ES-I3 (cell line): ENCODE measurements around the gene LRCH3.
"Not testable (repeated sequence)": the region's sequence is repeated elsewhere in the genome, so short reads cannot be mapped to it uniquely, and the experiment has no call there.

Experiments used
- H3K36me3 ChIP-seq: 2 replicates; pipeline ENCODE4 v1.6.1; 2013; ENCODE audit warnings: mild to moderate bottlenecking, low read length, control low read depth, moderate library complexity; ENCODE audit not compliant: insufficient read depth
- H3K4me1 ChIP-seq: 2 replicates; pipeline ENCODE4 v1.6.1; 2013; ENCODE audit warnings: mild to moderate bottlenecking, control low read depth, low read length; ENCODE audit not compliant: insufficient read depth
- H3K9ac ChIP-seq: 2 replicates; pipeline ENCODE4 v1.6.1; 2013; ENCODE audit warnings: low read depth, mild to moderate bottlenecking, low read length, moderate library complexity
- H3K9me3 ChIP-seq: 2 replicates; pipeline ENCODE4 v1.6.1; 2013; ENCODE audit warnings: mild to moderate bottlenecking, low read length, moderate library complexity; ENCODE audit not compliant: control insufficient read depth, insufficient read depth

Gene LRCH3

DNA sequence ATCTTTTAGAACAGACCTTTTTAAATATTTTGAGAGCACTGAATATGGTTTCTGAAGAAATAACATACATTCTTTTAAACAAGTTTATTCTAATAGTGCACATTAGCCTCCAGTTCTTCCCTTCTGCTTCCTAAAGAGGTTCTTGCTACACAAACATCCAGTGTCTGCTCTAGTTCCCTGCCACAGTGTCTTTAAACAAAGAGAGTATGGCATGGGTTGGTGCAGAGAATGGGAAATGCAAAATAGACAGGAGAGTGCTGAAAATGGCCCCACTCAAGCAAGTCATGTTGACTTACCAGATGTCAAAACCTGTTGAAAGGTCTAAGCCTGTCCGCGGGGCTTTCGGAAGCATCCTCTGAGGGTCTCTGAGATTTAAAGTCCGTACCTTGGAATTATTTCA is 86.8 kb downstream of the LRCH3 start:
- peaks cover 23% of the 10 kb centered on the region for H3K4me1 ChIP-seq
- H3K36me3 ChIP-seq, result peaks cover 23% of the 10 kb centered on the region
- H3K9ac ChIP-seq, result no peak overlapping the region
- 0 out of 2 replicates have a peak, but pooled peaks cover 7% of the 10 kb centered on the region for H3K9me3 ChIP-seq

DNA sequence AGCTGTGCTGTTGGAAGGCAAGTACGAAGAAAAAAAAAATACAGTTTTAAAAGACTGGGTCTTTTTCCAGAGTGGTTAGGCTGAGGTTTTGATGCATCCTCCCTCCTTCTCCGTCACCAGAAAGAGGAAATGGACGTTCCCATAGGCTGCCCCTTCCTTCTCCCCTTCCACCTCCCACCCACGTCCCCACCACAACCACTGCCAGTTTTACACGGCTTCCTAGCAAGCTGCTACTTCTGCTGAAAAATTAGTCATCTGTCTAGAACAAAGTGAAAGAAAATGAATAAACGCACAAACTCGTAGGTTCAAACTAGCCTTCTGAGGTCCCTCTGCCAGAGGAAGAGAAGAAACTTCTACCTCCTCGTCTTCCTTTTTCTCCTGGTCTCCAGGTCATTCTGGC is 87.4 kb downstream of the LRCH3 start:
- Histone ChIP-seq H3K4me1 (peaks cover 28% of the 10 kb centered on the region), H3K9ac (no peak overlapping the region), H3K36me3 (peaks cover 19% of the 10 kb centered on the region)

DNA sequence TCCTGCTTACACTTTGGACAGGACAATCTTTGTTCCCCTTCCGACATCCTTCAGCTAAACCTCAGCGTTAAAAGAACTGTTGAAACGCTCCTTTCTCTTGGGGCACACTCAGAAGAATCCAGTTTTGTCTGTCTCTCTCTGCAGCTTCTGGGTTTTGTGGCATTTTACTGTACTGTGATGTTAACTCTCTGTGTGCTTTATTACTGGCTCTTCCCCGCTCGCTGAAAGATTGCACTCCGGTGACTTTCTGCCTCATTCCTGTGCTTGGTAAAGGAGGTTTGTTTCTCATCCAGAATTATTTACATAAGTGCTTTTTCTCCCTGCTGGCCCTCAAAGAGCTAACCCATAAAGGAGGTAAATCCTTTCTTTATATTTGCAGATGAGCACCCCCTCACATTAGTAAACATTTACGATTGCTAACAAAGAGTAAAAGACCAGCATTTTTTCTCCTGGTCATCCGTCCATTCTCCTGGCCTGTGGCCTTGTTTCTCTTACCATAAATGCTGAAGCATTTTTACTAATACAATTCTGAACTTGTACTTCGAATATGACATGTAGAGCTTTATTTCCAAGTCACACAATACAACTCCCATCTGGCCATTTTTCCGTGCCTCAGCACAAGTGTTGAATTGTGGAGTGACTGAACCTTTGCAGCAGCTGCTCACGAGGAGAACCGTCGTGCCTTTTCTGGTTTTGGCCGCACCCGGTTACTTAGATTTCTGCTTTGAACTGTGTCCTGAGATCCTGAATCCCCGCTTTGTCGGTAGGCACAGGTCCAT is 89.6 kb downstream of the LRCH3 start:
- Histone ChIP-seq H3K36me3 (peaks cover 11% of the 10 kb centered on the region), H3K9ac (no peak overlapping the region), H3K9me3 (0 out of 2 replicates have a peak, but pooled peaks cover 3% of the 10 kb centered on the region), H3K4me1 (peaks cover 31% of the 10 kb centered on the region)

More for the DNA sequence above, 87.4 kb downstream of the LRCH3 start:
- 0 out of 2 replicates have a peak, but pooled peaks cover 7% of the 10 kb centered on the region for H3K9me3 ChIP-seq

DNA sequence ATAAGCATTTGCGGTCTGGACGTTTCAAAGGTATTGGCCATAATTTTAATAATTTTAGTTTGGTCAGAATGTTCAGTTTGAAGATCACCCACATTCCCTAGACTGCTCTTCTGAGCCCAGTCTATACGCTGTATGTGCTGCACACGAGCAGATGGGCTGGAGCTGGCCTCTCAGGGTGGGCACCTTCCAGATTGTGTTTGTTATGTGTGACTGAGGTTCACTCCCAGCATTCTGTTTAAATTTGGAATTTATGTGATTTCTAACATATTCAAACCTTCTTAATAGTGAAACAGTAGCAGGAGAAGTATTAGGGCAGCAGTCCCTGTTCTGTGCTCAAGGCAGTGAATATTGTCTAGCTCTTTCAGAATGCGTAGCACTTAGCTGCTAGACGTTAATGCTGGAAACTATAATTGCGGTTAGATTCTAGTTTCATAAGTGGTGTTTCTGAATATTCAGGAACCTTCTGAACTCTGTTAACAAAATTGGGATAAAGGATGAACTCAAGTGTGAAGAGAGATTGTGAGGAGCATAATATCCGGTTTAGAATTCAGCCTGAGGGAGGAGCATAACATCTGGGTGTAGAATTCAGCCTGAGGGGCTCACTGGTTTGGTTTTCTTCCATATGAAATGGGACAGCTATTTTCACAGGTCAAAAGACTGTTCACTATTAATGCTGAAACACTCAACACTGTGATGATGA is 90.4 kb downstream of the LRCH3 start:
- H3K36me3 ChIP-seq, result peaks cover 11% of the 10 kb centered on the region
- peaks cover 31% of the 10 kb centered on the region for H3K4me1 ChIP-seq
- no peak overlapping the region for H3K9ac ChIP-seq

DNA sequence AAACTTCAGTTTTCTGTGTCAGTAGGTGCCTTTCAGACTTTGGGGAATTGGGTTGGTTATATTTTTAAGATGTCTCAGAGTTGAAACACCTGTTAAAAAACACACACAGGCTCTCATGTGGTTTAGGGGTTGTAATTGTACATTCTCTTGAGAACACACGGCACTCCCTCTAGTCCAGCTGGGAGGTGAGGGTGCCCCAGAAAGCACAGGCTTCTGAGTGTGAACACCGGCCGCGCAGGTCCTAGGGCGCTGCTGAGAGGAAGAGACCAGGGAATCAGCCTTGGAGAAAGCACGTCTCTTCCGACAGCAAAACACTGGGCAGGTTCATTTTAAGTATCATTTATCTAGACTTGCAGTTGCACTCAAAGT is 90.9 kb downstream of the LRCH3 start:
- Histone ChIP-seq H3K9me3 (0 out of 2 replicates have a peak, but pooled peaks cover 3% of the 10 kb centered on the region), H3K4me1 (peaks cover 31% of the 10 kb centered on the region), H3K9ac (no peak overlapping the region), H3K36me3 (peaks cover 9% of the 10 kb centered on the region; the same call in 1 of the 2 replicates)

More for the DNA sequence above, 90.4 kb downstream of the LRCH3 start:
- H3K9me3 ChIP-seq, result 0 out of 2 replicates have a peak, but pooled peaks cover 3% of the 10 kb centered on the region

DNA sequence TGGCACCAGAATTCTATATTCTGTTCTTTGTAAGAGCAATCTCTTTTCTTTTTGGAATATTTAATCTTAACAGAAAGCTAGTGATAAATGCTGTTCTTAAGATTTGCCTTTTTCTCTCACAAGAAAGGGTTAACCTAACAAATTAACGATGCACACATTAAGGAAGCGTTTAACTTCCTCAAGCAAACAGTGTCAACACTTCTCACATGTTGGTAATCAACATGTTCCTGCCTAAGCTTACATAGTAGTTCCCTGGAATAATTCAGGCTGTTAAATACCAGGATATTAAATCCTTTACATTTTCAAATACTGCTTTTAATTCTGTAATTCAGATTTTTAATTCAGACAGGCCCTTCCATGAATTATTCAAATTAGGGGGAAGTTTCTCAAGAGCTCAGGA is 91.5 kb downstream of the LRCH3 start:
- Histone ChIP-seq H3K36me3 (peaks cover 9% of the 10 kb centered on the region; the same call in 1 of the 2 replicates), H3K9ac (no peak overlapping the region), H3K4me1 (peaks cover 31% of the 10 kb centered on the region), H3K9me3 (0 out of 2 replicates have a peak, but pooled peaks cover 3% of the 10 kb centered on the region)

DNA sequence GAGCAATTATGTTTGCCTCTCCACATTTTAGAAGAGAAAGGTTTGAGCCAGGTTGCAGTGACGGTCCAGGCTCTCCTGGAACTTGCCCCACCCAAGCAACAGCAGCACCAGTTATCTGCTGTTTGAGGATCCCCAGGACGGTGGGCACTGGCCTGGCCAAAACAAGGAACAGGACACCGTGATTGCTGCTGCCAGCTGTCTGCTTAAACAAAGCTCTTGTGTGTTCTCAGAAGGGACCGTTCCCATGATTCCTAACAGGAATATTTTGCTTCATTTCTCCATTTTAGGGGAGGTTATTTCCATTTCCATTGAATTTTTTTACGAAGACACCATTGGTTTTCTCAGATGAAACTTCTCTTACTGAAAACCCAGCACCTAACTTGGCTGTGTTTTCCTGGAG is 92.5 kb downstream of the LRCH3 start:
- peaks cover 31% of the 10 kb centered on the region for H3K4me1 ChIP-seq
- H3K9ac ChIP-seq, result no peak overlapping the region
- peaks cover 6% of the 10 kb centered on the region; the same call in 1 of the 2 replicates for H3K36me3 ChIP-seq
- H3K9me3 ChIP-seq, result no peaks in the 10 kb centered on the region

DNA sequence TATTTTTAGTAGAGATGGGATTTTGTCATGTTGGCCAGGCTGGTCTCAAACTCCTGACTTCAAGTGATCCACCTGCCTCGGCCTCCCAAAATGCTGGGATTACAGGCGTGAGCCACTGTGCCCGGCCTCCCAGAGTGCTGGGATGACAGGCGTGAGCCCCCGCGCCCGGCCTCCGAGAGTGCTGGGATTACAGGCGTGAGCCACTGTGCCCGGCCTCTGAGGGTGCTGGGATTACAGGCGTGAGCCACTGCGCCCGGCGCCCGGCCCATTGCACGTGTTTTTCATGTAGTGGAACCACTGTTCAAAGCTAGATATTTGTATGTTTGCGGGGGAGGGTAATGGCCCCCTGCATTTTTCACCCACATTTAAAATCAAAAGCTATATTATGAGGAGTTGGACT is 93.3 kb downstream of the LRCH3 start:
- H3K9ac ChIP-seq, H3K36me3 ChIP-seq, H3K9me3 ChIP-seq: not testable (repeated sequence)
- H3K4me1 ChIP-seq, result peaks cover 37% of the 10 kb centered on the region

DNA sequence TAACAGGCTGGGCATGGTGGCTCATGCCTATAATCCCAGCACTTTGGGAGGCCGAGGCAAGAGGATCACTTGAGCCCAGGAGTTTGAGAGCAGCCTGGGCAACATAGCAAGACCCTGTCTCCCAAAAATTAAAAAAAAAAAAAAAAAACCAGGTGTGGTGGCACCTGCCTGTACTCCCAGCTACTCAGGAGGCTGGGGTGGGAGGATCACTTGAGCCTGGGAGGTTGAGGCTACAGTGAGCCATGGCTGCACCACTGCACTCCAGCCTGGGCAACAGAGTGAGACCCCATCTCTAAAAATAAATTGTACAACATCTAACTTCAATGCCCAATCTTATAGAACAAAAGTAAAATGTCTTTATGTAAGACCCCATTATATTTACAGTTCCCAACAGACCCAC is 95.0 kb downstream of the LRCH3 start:
- not testable (repeated sequence) for H3K9me3 ChIP-seq, H3K9ac ChIP-seq, H3K36me3 ChIP-seq
- peaks cover 33% of the 10 kb centered on the region for H3K4me1 ChIP-seq

DNA sequence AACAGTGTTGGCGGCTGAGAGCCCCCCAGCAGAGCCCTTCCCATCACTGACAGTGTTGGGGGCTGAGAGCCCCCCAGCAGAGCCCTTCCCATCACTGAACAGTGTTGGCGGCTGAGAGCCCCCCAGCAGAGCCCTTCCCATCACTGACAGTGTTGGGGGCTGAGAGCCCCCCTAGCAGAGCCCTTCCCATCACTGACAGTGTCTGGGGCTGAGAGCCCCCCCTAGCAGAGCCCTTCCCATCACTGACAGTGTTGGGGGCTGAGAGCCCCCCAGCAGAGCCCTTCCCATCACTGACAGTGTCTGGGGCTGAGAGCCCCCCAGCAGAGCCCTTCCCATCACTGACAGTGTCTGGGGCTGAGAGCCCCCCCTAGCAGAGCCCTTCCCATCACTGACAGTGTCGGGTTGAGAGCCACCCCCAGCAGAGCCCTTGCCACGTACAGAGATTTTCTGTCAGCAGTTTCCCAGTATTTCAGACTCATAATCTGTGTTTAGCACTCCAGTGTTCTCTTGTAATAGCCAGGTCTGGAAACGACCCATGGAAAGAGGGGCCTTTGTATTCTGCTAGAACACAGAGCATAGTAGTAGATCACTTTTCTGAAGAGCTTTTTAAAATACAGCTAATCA is 96.5 kb downstream of the LRCH3 start:
- not testable (repeated sequence) for H3K9me3 ChIP-seq, H3K36me3 ChIP-seq, H3K9ac ChIP-seq
- H3K4me1 ChIP-seq, result peaks cover 20% of the 10 kb centered on the region

DNA sequence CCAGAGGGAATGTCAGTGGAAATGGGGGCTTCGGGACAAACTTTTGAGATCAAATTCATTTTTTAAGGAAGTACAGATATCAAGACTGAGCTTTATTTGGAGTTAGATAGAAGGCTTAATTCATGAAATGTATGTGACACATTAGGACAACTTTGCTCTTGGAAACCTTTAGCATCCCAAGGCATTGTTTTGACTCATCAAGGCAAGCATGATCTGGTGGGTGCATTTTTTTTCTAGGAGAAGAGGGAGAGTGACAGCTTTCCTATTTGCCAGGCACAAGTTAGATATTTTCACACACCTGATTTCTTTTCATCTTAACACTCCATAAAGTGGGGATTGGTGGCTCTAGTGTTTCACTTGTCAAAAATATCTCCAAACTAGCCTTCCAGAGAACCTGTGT is 97.5 kb downstream of the LRCH3 start:
- Histone ChIP-seq H3K36me3 (peaks cover 5% of the 10 kb centered on the region; the same call in 1 of the 2 replicates), H3K9me3 (no peaks in the 10 kb centered on the region), H3K9ac (no peak overlapping the region), H3K4me1 (peaks cover 13% of the 10 kb centered on the region)

DNA sequence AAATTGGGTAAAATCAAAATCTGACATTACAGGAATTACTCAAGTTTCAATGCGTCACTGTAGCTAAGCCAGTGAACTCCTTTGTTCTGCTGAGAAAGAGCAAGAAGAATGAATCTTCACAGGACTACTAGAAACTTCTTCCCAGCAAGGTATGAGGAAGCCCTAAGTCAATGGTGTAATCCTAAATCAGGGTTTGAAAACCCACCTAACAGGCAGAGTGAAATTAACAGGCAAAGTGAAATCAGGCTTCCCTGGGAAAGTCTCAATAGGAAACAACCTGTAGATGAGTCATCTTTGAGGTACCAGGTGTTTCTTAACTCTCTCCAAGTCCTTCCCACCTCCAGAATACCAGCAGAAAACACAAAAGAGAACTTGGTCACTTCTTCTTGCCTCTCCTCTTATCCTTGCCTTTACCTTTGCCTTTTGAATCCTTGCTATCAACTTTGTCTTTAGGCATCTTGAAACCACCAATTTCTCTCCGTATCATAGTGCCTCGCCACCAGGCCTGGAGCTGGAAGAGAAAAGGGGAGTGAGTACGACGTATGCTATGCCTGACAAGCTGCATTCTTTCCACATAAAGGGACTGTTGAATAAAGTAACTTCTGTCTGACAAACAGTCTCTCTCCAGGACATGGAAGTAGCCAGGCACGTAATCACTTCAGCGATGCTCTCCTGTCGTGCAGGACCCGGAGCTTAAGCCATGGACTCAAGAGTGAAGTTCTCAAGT is 98.3 kb downstream of the LRCH3 start:
- no peaks in the 10 kb centered on the region for H3K9me3 ChIP-seq
- no peaks in the 10 kb centered on the region for H3K36me3 ChIP-seq
- H3K9ac ChIP-seq, result no peak overlapping the region
- peaks cover 11% of the 10 kb centered on the region for H3K4me1 ChIP-seq

DNA sequence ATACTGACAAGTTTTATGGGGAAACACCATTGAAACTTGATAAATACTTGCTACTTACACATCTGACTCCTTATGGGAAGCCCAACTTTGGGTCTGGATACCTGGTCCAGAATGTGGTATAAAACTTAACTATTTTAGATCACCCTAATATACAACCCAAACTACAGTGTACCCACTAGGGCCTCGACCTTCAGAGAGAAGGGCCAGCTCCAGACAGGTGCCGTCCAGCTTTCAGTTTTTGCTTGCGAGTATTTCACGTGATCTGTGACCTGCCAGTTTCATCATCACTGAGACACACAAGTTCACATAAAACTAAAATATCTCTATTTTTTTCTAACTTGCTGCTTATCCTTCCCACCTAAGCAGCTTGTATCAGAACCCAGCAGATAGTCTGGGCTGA is 99.6 kb downstream of the LRCH3 start:
- H3K4me1 ChIP-seq, result peaks cover 11% of the 10 kb centered on the region
- no peaks in the 10 kb centered on the region for H3K9me3 ChIP-seq
- no peaks in the 10 kb centered on the region for H3K36me3 ChIP-seq
- no peak overlapping the region for H3K9ac ChIP-seq

DNA sequence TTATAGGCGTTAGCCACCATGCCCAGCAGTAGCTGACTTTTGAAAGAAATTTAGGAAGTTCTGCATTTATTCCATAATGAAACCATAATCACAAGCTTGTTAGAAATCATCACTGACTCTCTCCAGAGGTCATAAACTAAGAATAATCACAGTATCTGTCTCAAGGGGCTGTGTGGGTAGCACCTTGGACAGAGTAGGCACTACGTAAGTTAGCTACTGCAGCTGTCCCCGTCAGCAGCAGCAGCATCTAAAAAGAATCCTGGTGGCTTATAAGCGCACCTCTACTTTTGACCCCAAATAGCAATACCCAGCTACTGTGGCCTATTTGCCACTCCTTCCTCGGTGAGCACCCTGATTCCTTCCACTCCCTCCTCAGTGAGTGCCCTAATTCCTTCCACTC is 101.1 kb downstream of the LRCH3 start:
- Histone ChIP-seq H3K9me3 (no peaks in the 10 kb centered on the region), H3K4me1 (peaks cover 11% of the 10 kb centered on the region), H3K36me3 (no peaks in the 10 kb centered on the region), H3K9ac (no peak overlapping the region)
